GM12878 (cell line): ENCODE measurements around the gene FUBP3. TPM values are rescaled to one million over a fixed set of nuclear protein-coding genes. Genes with fewer than 3 reads are reported as not detected.

Source experiments
- ATAC-seq: fragments of 200-7000 bp; cut with Tn5 transposase; 3 replicates; pipeline ENCODE4 v1.9.1; 2020; ENCODE audit warnings: mild to moderate bottlenecking, moderate library complexity
- BruUV-seq: library from RNA; stranded (reverse); fragments of 400-500 nt; replicated peaks from 2 replicates; lab custom pipeline; 2021; lab: Mats Ljungman, UMichigan
- CTCF ChIA-PET: fragments of 300-600 bp; sonication (Branson Sonifier 250); formaldehyde crosslinking; extraction: SDS; loops from one replicate; lab custom pipeline; 2021; ENCODE audit warnings: inconsistent platforms; lab: Yijun Ruan, JAX
- POLR2A ChIA-PET: fragments of 350-600 bp; formaldehyde crosslinking; extraction: SDS; loops from one replicate; lab custom pipeline; 2021; ENCODE audit warnings: inconsistent platforms; lab: Charles Lee
- RAD21 ChIA-PET: fragments of 300-600 bp; sonication (Branson Sonifier 250); formaldehyde crosslinking; loops from one replicate; lab custom pipeline; 2023; ENCODE audit warnings: antibody characterized with exemption; ENCODE audit not compliant: unreplicated experiment; lab: Charles Lee
- SMC1A ChIA-PET: fragments of 300-600 bp; sonication (Branson Sonifier 250); formaldehyde crosslinking; loops from one replicate; lab custom pipeline; 2023; ENCODE audit not compliant: unreplicated experiment, uncharacterized antibody; lab: Charles Lee
- DNase-seq: peaks from one replicate; pipeline ENCODE4 v3.0.0-alpha.2; 2011; ENCODE audit warnings: low read depth, low spot score
- FAIRE-seq: peaks from 3 replicates; lab custom pipeline; 2011; peaks lifted over from hg19 to GRCh38; lab: Jason Lieb, UNC
- H2AFZ ChIP-seq: 2 replicates; pipeline ENCODE4 v1.6.0; 2011; ENCODE audit warnings: low read depth, low read length, control low read depth; ENCODE audit not compliant: control insufficient read depth
- H3K27ac ChIP-seq: 2 replicates; pipeline ENCODE4 v1.5.1; 2011; ENCODE audit warnings: control low read depth; ENCODE audit not compliant: control insufficient read depth, insufficient read depth
- H3K27me3 ChIP-seq, 2 experiments: replicated peaks in 1 of 2; 2 replicates each; pipeline versions ENCODE4 v1.6.0 to v1.6.1; 2011; ENCODE audit warnings: low read length in 1 of 2; ENCODE audit not compliant: control insufficient read depth in 2 of 2, insufficient read depth in 2 of 2
- H3K36me3 ChIP-seq, 2 experiments: 2 replicates each; pipeline ENCODE4 v1.5.1; 2011; ENCODE audit warnings: low read length in 1 of 2; ENCODE audit not compliant: control insufficient read depth in 2 of 2, insufficient read depth in 2 of 2
- H3K4me1 ChIP-seq: 2 replicates; pipeline ENCODE4 v1.6.1; 2011; ENCODE audit warnings: mild to moderate bottlenecking, low read length, moderate library complexity, mixed read lengths; ENCODE audit not compliant: control insufficient read depth, insufficient read depth
- H3K4me2 ChIP-seq: 2 replicates; pipeline ENCODE4 v1.6.0; 2011; ENCODE audit warnings: control low read depth; ENCODE audit not compliant: control insufficient read depth, insufficient read depth
- H3K4me3 ChIP-seq: fragments of 200-600 bp; sonication (generic); 2 replicates; pipeline ENCODE4 v1.5.1; 2016
- H3K79me2 ChIP-seq: 2 replicates; pipeline ENCODE4 v1.6.0; 2011; ENCODE audit warnings: low read length; ENCODE audit not compliant: control insufficient read depth, insufficient read depth
- H3K9ac ChIP-seq: 2 replicates; pipeline ENCODE4 v1.8.0; 2011; ENCODE audit warnings: low read length, control low read depth, mixed read lengths; ENCODE audit not compliant: control insufficient read depth, insufficient read depth
- H3K9me3 ChIP-seq: replicated peaks from 3 replicates; pipeline ENCODE4 v1.5.1; 2011; ENCODE audit warnings: mild to moderate bottlenecking, low read length; ENCODE audit not compliant: control insufficient read depth, insufficient read depth
- H4K20me1 ChIP-seq: 2 replicates; pipeline ENCODE4 v1.6.0; 2011; ENCODE audit not compliant: control insufficient read depth, insufficient read depth
- HDGF ChIP-seq: fragments of 450-650 bp; IDR thresholded peaks from 2 replicates; pipeline ENCODE4 v1.6.1; 2016; ENCODE audit warnings: antibody characterized with exemption
- MTA2 ChIP-seq: fragments of 450-650 bp; IDR thresholded peaks from 2 replicates; pipeline ENCODE4 v1.6.1; 2016; ENCODE audit warnings: low read depth, mild to moderate bottlenecking, moderate library complexity
- RELA ChIP-seq: fragments of 450-650 bp; IDR thresholded peaks from 2 replicates; pipeline ENCODE4 v1.8.0; 2014; ENCODE audit warnings: borderline replicate concordance; ENCODE audit not compliant: partially characterized antibody
- RUNX3 ChIP-seq: IDR thresholded peaks from 2 replicates; pipeline ENCODE4 v1.6.1; 2012; ENCODE audit warnings: low read length, inconsistent platforms
- SP1 ChIP-seq: IDR thresholded peaks from one replicate; pipeline ENCODE4 v1.6.1; 2011; ENCODE audit warnings: low read depth, low read length
- SREBF1 ChIP-seq: IDR thresholded peaks from 2 replicates; pipeline ENCODE4 v1.6.1; 2012; ENCODE audit warnings: mild to moderate bottlenecking, low read length
- SREBF2 ChIP-seq: IDR thresholded peaks from 2 replicates; pipeline ENCODE4 v1.6.1; 2012; ENCODE audit warnings: mild to moderate bottlenecking, low read length
- STAT1 ChIP-seq: fragments of 450-650 bp; conservative IDR thresholded peaks from 2 replicates; pipeline ENCODE4 v1.6.1; 2014; ENCODE audit warnings: antibody characterized with exemption, mild to moderate bottlenecking
- YY1 ChIP-seq: IDR thresholded peaks from 2 replicates; pipeline ENCODE4 v1.6.1; 2011; ENCODE audit warnings: low read depth, mild to moderate bottlenecking, low read length
- WGBS: methylation state at CpG from one replicate; pipeline ENCODE4 v1.1.6; 2016; ENCODE audit warnings: low lambda C conversion rate; ENCODE audit not compliant: insufficient replicate concordance, insufficient coverage; ENCODE audit errors: missing lambda C conversion rate; 5-methylcytosine and 5-hydroxymethylcytosine counted together
- in situ Hi-C: fragments of 300-500 bp; cut with MboI; formaldehyde crosslinking; loops from 9 replicates; pipeline ENCODE4 v1.14.3; 2018; ENCODE audit warnings: mixed read lengths
- intact Hi-C: fragments of 100-400 bp; cut with micrococcal nuclease; formaldehyde crosslinking; loops from one replicate; pipeline ENCODE4 v1.14.2; 2022; ENCODE audit not compliant: unreplicated experiment
- polyA plus RNA-seq, 11 experiments: library from polyadenylated mRNA; depleted of rRNA in 4 of 11; unstranded in 6 of 11; stranded (reverse) in 5 of 11; fragments of >200 nt; fragmentation: Nextera tagmentation in 4 of 11; fragmentation: Illumina TruSeq in 1 of 11; extraction: Ambion mirVana in 4 of 11; extraction: Trizol in 1 of 11; gene quantifications; 1 replicate in 1 of 11; 2 replicates in 10 of 11; pipeline versions ENCODE4 v1.2.1 to v1.2.3, GENCODE V29; 2011 to 2016; ENCODE audit warnings: inconsistent platforms in 2 of 11, missing spikeins in 2 of 11, low read depth in 1 of 11
- total RNA-seq, 4 experiments: library from RNA; depleted of rRNA in 3 of 4; stranded (reverse); fragments of >200 nt in 3 of 4; fragmentation: Illumina TruSeq in 1 of 4; extraction: Trizol in 1 of 4; gene quantifications; 2 replicates each; pipeline versions ENCODE4 v1.2.1 to v1.2.3, GENCODE V29; 2013 to 2021
- TF ChIP-seq, protein P1 (sequence below): fragments of 450-650 bp; IDR thresholded peaks from 2 replicates; pipeline ENCODE4 v1.6.1; 2016; ENCODE audit warnings: mild to moderate bottlenecking, moderate library complexity, borderline replicate concordance
- TF ChIP-seq, protein P2 (sequence below): fragments of 450-650 bp; IDR thresholded peaks from 2 replicates; pipeline ENCODE4 v1.6.1; 2014; ENCODE audit warnings: mild to moderate bottlenecking

The FUBP3 gene
- total and polyA plus RNA-seq, 10 of the 15 experiments (the other 5 are each of a cell fraction or from before 2014, with no cell fraction given): 2.4 to 49.4 (median 37.2) TPM

DNA sequence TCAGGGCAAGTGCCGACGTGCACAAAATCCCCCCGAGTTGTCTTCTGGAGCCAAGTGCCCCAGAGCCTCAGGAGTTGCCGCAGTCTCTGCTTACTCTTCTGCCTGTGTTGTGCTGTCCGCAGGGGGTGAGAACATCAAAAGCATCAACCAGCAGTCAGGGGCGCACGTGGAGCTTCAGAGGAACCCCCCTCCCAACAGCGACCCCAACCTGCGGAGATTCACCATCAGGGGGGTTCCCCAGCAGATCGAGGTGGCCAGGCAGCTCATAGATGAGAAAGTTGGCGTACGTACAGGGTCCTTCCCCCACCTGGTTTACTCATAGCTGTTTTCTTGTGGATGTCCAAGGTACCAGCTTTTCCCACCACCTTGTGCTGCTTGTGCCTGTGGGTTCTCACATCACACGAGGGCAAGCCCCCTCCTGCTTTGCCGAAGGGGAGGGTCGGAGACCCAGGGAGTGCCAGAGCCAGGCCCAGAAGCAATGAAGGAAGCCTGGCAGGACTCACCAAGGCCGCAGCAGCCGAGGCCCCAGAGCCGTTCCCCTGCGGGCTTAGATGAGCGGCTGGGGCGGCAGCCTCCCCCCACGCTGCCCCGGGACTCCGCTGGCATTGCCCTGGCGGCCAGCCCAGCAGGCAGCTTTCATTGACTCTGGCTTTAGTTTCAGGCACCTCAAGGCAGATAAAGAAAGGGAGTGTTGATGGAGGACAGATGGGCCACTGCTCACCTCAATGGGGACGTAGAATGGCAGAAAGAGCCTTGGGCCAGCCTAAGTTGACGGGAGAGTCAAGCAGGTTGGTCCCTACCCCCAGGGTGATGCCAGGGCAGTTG lies 51.3 kb downstream of the FUBP3 start (continued):
- TF ChIP-seq, protein P1, sequence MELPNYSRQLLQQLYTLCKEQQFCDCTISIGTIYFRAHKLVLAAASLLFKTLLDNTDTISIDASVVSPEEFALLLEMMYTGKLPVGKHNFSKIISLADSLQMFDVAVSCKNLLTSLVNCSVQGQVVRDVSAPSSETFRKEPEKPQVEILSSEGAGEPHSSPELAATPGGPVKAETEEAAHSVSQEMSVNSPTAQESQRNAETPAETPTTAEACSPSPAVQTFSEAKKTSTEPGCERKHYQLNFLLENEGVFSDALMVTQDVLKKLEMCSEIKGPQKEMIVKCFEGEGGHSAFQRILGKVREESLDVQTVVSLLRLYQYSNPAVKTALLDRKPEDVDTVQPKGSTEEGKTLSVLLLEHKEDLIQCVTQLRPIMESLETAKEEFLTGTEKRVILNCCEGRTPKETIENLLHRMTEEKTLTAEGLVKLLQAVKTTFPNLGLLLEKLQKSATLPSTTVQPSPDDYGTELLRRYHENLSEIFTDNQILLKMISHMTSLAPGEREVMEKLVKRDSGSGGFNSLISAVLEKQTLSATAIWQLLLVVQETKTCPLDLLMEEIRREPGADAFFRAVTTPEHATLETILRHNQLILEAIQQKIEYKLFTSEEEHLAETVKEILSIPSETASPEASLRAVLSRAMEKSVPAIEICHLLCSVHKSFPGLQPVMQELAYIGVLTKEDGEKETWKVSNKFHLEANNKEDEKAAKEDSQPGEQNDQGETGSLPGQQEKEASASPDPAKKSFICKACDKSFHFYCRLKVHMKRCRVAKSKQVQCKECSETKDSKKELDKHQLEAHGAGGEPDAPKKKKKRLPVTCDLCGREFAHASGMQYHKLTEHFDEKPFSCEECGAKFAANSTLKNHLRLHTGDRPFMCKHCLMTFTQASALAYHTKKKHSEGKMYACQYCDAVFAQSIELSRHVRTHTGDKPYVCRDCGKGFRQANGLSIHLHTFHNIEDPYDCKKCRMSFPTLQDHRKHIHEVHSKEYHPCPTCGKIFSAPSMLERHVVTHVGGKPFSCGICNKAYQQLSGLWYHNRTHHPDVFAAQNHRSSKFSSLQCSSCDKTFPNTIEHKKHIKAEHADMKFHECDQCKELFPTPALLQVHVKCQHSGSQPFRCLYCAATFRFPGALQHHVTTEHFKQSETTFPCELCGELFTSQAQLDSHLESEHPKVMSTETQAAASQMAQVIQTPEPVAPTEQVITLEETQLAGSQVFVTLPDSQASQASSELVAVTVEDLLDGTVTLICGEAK: no peak
- TF ChIP-seq MTA2 (no peak), RELA (no peak), SREBF2 (no peak)

- Histone ChIP-seq H3K9me3 (no peaks in the 10 kb centered on the region), H3K4me1 (no peaks in the 10 kb centered on the region), H3K27me3 (no peaks in the 10 kb centered on the region), H4K20me1 (no peaks in the 10 kb centered on the region), H3K27ac (no peak overlapping the region), H3K9ac (no peak overlapping the region), H3K4me3 (no peak overlapping the region), H3K79me2 (no peaks in the 10 kb centered on the region), H3K4me2 (no peak overlapping the region), H2AFZ (no peak overlapping the region), H3K36me3 (peaks cover 5 to 43% of the 10 kb centered on the region in 2 experiments; a peak in 3 of 4 replicates)
- intact Hi-C loops: no loop called here
- no peak for TF ChIP-seq HDGF
- TF ChIP-seq RUNX3: no peak
- no peak for TF ChIP-seq STAT1
- TF ChIP-seq, protein P2, sequence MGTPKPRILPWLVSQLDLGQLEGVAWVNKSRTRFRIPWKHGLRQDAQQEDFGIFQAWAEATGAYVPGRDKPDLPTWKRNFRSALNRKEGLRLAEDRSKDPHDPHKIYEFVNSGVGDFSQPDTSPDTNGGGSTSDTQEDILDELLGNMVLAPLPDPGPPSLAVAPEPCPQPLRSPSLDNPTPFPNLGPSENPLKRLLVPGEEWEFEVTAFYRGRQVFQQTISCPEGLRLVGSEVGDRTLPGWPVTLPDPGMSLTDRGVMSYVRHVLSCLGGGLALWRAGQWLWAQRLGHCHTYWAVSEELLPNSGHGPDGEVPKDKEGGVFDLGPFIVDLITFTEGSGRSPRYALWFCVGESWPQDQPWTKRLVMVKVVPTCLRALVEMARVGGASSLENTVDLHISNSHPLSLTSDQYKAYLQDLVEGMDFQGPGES: no peak
- no peak for TF ChIP-seq YY1
- TF ChIP-seq SP1: no peak
- TF ChIP-seq SREBF1: no peak
- in situ Hi-C loops: no loop called here
- ATAC-seq (no peak), FAIRE-seq (no peak), DNase-seq (no peak)
- POLR2A ChIA-PET: no interaction called here
- SMC1A ChIA-PET: no interaction called here
- no TSS peak for BruUV-seq
- RAD21 ChIA-PET: no interaction called here
- 93% methylated on average over 22 of the region's 22 CpGs for WGBS
- CTCF ChIA-PET: no interaction called here
These were observed 52.1 kb downstream of the FUBP3 start for GRCh38 chr9:130631331-130632080.
